ENCODE results near the gene HPS5. TPM values are rescaled to one million over a fixed set of nuclear protein-coding genes. Genes with fewer than 3 reads are reported as not detected.

HPS5 gene
- polyA plus RNA-seq, 1 experiment, result 15.3 TPM

DNA sequence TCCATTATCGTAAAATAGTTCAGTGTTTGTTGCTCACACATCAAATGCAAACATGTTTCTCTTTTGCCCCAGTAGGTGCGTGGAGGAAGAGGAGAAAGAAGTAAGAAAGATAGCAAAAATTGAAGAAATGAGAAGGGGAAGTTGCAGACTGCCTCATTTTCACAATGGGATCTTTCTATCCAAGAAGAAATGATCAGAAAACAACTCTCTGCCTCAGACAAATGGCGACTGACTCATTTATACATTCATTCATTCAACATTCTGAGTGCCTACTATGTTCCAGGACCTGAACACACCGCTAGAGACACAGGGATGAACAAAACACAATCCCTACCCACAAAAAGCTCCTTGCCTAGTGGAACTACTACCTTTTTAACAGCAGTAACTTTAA lies 367 bp downstream of the HPS5 start:
- no peak for DNase-seq (ENCODE audit: low read depth)
- CTCF ChIA-PET, result interaction anchor here (1.1 to 1.9 kb wide), 2 partner anchors 73 to 78 kb away, joined by 3 to 8 read pairs; partner anchors contain the start of gene LDHA
- TF ChIP-seq, protein P1, sequence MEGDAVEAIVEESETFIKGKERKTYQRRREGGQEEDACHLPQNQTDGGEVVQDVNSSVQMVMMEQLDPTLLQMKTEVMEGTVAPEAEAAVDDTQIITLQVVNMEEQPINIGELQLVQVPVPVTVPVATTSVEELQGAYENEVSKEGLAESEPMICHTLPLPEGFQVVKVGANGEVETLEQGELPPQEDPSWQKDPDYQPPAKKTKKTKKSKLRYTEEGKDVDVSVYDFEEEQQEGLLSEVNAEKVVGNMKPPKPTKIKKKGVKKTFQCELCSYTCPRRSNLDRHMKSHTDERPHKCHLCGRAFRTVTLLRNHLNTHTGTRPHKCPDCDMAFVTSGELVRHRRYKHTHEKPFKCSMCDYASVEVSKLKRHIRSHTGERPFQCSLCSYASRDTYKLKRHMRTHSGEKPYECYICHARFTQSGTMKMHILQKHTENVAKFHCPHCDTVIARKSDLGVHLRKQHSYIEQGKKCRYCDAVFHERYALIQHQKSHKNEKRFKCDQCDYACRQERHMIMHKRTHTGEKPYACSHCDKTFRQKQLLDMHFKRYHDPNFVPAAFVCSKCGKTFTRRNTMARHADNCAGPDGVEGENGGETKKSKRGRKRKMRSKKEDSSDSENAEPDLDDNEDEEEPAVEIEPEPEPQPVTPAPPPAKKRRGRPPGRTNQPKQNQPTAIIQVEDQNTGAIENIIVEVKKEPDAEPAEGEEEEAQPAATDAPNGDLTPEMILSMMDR (IDR thresholded peaks at IDR 0.05; ENCODE audit: insufficient read depth, low read depth, low read length), result no peak

DNA sequence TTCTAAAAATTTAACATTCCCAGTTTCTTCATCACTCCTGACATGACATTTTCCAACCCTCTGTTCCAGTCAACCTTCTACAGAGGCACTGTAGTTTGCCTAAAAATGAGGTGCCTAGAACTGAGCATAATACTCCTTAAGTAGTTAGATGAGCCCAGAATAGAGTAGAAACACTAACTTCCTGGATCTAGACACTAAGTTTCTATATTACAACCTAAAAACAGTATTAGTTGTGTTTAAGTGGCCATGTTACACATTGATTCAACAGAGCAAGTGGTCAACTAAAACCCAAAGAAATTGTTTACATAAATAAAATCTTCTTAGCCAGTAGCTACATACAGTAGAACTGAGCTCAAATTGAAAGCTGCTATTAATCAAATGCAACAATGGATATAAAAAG lies 1.3 kb downstream of the HPS5 start:
- CTCF ChIA-PET, result interaction anchor here (1.9 kb wide), 1 partner anchor 77 kb away, joined by 8 read pairs; no protein-coding TSS in a partner anchor
- TF ChIP-seq, protein P1 (IDR thresholded peaks at IDR 0.05; ENCODE audit: insufficient read depth, low read depth, low read length), result no peak
- no peak for DNase-seq (ENCODE audit: low read depth)
- Histone ChIP-seq H3K36me3 (ENCODE audit: control insufficient read depth, insufficient read depth, low read length) (no peaks in the 10 kb centered on the region), H3K27me3 (ENCODE audit: control insufficient read depth, insufficient read depth, low read length) (no peaks in the 10 kb centered on the region), H3K4me3 (ENCODE audit: low read depth, low read length) (no peak overlapping the region)
- POLR2A ChIA-PET, result interaction anchor here (1.3 kb wide), 1 partner anchor 75 kb away, joined by 3 read pairs; no protein-coding TSS in a partner anchor

More for the DNA sequence above, 367 bp downstream of the HPS5 start:
- peak overlapping the region; percentile 65 for H3K4me3 ChIP-seq (ENCODE audit: low read depth, low read length)
- POLR2A ChIA-PET, result interaction anchor here (0.8 to 1.3 kb wide), 2 partner anchors 8 to 74 kb away, joined by 3 to 4 read pairs; no protein-coding TSS in a partner anchor
- H3K27me3 ChIP-seq (ENCODE audit: control insufficient read depth, insufficient read depth, low read length), result no peaks in the 10 kb centered on the region
- peaks cover 1% of the 10 kb centered on the region; the same call in 1 of the 2 replicates for H3K36me3 ChIP-seq (ENCODE audit: control insufficient read depth, insufficient read depth, low read length)

DNA sequence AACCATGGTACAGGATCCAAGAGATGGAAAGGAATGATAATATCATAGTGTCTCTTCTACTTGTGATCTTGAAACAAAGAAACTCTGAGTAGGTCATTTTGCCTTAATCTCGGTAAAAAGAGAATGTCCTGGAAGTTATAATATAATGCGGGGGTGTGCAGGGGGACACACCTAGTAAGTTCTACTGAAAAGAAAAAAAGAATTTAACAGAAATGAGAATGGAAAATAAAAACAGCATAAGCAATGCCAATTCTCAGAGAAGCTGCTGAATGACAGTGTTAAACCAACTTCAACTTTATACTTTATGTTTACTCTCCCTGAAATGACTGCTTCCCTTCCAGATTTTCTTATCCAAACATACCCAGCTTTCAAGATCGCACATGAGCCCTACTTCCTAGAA lies 2.0 kb downstream of the HPS5 start:
- Histone ChIP-seq H3K36me3 (ENCODE audit: control insufficient read depth, insufficient read depth, low read length) (no peaks in the 10 kb centered on the region), H3K4me3 (ENCODE audit: low read depth, low read length) (no peak overlapping the region), H3K27me3 (ENCODE audit: control insufficient read depth, insufficient read depth, low read length) (no peaks in the 10 kb centered on the region)
- CTCF ChIA-PET, result interaction anchor here (0.8 kb wide), 1 partner anchor 65 kb away, joined by 3 read pairs; no protein-coding TSS in a partner anchor
- TF ChIP-seq, protein P1 (IDR thresholded peaks at IDR 0.05; ENCODE audit: insufficient read depth, low read depth, low read length), result no peak
- no peak for DNase-seq (ENCODE audit: low read depth)
- POLR2A ChIA-PET, result no interaction called here

DNA sequence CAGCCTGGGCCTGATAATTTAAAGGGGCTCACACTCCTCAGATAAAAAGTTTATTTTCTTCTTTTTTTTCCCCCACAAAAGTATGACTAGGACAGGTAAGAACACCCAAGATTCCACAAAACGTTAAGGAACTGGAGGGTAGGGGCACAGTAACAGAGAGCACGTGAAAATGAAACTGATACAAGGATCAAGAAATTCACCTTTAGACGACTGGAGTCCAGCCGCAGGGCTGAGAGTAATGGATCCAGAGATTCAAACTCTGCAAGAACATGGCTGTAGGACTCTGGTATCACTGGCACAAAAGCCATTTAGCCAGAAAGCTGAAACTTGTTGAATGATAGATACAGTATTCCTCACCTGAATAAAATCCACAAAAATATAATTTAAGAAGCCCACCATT lies 4.4 kb downstream of the HPS5 start:
- ChIA-PET POLR2A (no interaction called here), CTCF (no interaction called here)
- TF ChIP-seq, protein P1 (IDR thresholded peaks at IDR 0.05; ENCODE audit: insufficient read depth, low read depth, low read length), result no peak
- H3K4me3 ChIP-seq (ENCODE audit: low read depth, low read length), result no peak overlapping the region
- no peaks in the 10 kb centered on the region for H3K27me3 ChIP-seq (ENCODE audit: control insufficient read depth, insufficient read depth, low read length)
- no peak for DNase-seq (ENCODE audit: low read depth)
- H3K36me3 ChIP-seq (ENCODE audit: control insufficient read depth, insufficient read depth, low read length), result no peaks in the 10 kb centered on the region

DNA sequence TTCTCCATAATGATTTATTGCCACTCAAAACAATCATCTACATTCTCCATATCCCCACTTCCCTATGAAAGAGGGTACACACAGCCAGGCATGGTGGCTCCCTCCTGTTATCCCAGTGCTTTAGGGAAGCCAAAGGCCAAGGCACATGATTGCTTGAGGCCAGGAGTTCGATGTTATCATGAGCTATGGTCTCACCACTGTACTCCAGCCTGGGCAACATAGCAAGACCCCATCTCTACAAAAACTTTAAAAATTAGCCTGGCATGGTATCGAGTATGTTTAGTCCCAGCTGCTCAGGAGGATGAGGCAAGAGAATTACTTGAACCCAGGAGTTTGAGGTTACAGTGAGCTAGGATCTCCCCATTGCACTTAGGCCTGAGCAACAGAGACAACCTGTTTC lies 6.0 kb downstream of the HPS5 start:
- DNase-seq (ENCODE audit: low read depth), result no peak
- H3K4me3 ChIP-seq (ENCODE audit: low read depth, low read length), result no peak overlapping the region
- H3K36me3 ChIP-seq (ENCODE audit: control insufficient read depth, insufficient read depth, low read length), result no peaks in the 10 kb centered on the region
- TF ChIP-seq, protein P1 (IDR thresholded peaks at IDR 0.05; ENCODE audit: insufficient read depth, low read depth, low read length), result no peak
- ChIA-PET POLR2A (no interaction called here), CTCF (interaction anchor here (1.4 kb wide), 1 partner anchor 65 kb away, joined by 3 read pairs; no protein-coding TSS in a partner anchor)
- H3K27me3 ChIP-seq (ENCODE audit: control insufficient read depth, insufficient read depth, low read length), result no peaks in the 10 kb centered on the region
